Stimulated activated CD4-positive, alpha-beta T cell treated with anti-CD3 and anti-CD28 coated beads, Interleukin-1b, Interleukin-23, amount 100 ng/mL, for 48 hours (primary cell): ENCODE data around the gene BANF2.

ENCODE experiments used
- DNase-seq: peaks from one replicate; pipeline ENCODE4 v3.0.0-alpha.2; 2020

Gene BANF2

GRCh38 chr20:17710379-17711266 is 10.9 kb downstream of the BANF2 start:
- no peak for DNase-seq

GRCh38 chr20:17711267-17711627 is 11.5 kb downstream of the BANF2 start:
- DNase-seq, result no peak

- no peak for DNase-seq
Observed at GRCh38 chr20:17712201-17712600, 12.4 kb downstream of the BANF2 start.

- no peak for DNase-seq
Observed at GRCh38 chr20:17712708-17713107, 12.9 kb downstream of the BANF2 start.

GRCh38 chr20:17714597-17714996 is 14.8 kb downstream of the BANF2 start:
- no peak for DNase-seq

- DNase-seq, result no peak
Observed at GRCh38 chr20:17715075-17715474, 15.3 kb downstream of the BANF2 start.

GRCh38 chr20:17716331-17716730 is 16.6 kb downstream of the BANF2 start:
- no peak for DNase-seq

GRCh38 chr20:17720755-17721154 is 21.0 kb downstream of the BANF2 start:
- no peak for DNase-seq

- DNase-seq, result no peak
Observed at GRCh38 chr20:17721802-17722486, 22.2 kb downstream of the BANF2 start.

- DNase-seq, result no peak
Observed at GRCh38 chr20:17722493-17723300, 22.9 kb downstream of the BANF2 start.

- no peak for DNase-seq
Observed at GRCh38 chr20:17723301-17723691, 23.5 kb downstream of the BANF2 start.

- DNase-seq, result no peak
Observed at GRCh38 chr20:17725094-17725835, 25.5 kb downstream of the BANF2 start.

- DNase-seq, result no peak
Observed at GRCh38 chr20:17726902-17727301, 27.1 kb downstream of the BANF2 start.

GRCh38 chr20:17727351-17727750 is 27.6 kb downstream of the BANF2 start:
- no peak for DNase-seq

- DNase-seq, result no peak
Observed at GRCh38 chr20:17728074-17728473, 28.3 kb downstream of the BANF2 start.

GRCh38 chr20:17730071-17730470 is 30.3 kb downstream of the BANF2 start:
- no peak for DNase-seq

GRCh38 chr20:17731233-17731632 is 31.5 kb downstream of the BANF2 start:
- no peak for DNase-seq

- no peak for DNase-seq
Observed at GRCh38 chr20:17732907-17733521, 33.2 kb downstream of the BANF2 start.

- DNase-seq, result no peak
Observed at GRCh38 chr20:17733767-17734304, 34.1 kb downstream of the BANF2 start.

- DNase-seq, result no peak
Observed at GRCh38 chr20:17734374-17734773, 34.6 kb downstream of the BANF2 start.

- DNase-seq, result no peak
Observed at GRCh38 chr20:17735206-17735804, 35.5 kb downstream of the BANF2 start.
